ENCODE results near the gene AKNA.

The AKNA gene

DNA sequence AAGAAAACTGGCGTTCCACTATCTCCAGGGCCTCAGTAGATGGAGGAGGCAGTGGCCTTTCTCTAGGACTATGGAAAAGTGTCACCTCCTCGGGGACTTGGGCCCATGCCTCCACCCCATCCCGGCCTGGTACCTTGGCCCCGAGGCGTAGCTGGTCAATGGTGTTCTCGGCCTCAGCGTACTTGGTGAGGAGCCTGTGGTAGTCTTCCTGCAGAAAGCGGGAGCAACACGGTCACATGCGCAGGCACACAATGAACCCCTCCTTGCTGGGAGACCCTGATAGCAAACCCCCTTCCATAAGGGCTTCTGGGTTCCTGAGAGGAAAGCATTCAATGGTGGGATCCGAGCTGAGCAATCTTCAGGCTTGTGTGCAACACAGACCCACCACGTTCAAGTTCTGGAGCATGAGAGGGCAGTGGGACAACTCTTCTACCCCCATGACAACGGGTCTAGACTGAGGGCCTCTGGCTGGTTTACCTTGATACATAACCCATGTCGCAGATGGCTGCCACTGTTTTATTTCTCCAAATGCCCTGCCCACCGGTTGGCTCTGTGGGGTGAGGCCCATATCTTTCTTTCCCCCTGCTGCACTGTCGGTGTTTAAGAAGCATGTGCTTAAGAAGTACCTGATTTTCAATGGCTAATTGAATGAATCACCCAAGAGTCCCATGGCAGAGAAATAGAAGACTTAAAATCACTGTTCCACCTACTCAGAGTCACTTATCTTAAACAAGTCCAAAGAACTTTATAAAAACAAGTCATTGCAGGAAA, 13.6 kb downstream of the AKNA start:
- no peak for DNase-seq

DNA sequence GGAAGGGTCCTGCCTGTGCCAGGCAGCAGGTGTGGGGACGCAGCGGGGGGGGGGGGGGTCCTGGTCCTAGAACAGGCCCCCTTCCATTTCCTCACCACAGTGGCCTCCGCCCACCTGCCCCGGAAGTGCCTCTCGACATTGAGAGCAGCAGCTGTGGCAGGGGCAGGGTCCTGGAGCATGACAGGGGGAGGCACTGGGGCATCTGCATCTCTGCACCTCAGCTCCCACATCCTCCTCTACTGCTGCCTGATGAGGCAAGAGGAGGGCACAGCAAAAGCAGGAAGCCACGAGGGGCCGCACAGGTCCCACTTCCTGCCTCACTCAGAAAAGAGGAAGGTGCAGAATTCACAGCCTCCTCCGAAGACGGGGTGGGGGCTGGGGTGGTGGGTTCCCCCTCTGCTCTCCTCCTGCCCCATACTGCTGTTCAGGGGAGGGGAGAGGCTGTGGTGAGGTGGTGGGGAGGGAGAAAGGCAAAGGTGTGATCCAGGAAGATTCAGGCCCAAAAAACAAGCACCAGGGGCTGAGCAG, 14.8 kb downstream of the AKNA start:
- DNase-seq: peak; percentile 82

DNA sequence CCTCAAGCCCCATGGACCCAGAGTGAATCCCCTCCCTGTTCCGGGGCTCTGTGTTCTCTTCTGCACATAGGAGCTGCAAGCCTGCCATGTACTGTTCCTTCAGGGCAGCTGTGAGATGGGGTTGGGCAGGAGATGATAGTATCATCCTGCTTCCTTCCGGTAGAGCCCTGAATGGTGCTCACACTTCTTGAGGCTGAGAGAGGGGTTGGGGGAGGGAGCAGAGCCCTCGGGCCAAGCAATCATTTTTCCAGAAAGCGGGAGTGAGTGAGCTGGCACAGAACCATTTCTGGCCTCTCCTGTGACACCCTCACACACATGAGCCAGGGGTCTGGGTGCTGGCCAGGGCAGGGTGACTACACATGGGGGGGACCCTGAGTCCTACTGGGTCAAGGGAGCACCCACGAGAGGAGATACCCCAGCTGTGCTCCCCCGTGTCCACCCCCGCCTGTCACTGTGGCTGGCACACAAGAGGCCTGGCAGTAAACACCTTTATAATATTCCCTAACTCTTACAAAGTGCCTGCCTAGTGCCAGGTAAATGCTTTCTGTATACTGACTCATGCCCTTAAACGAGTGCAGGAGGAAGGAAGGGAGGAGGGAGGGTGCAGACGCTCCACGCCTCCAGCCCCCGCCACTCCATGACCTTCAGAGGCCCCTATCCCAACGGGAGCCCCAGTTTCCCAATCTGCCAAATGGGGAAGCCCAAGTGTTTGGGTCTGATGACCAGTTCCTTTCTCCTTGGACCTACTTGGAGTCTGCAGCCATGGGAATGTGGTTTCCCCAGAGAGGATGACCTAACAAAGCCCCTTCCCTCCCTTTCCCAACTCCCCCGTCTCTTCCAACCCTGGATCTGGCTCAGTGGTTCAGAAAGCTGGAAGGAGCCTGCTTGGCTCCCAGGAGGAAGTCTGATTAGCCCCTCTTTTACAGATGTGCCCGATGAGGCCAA, 15.5 kb downstream of the AKNA start:
- no peak for DNase-seq

- no peak for DNase-seq
Measured at GRCh38 chr9:114371343-114371944, 16.3 kb downstream of the AKNA start.

DNA sequence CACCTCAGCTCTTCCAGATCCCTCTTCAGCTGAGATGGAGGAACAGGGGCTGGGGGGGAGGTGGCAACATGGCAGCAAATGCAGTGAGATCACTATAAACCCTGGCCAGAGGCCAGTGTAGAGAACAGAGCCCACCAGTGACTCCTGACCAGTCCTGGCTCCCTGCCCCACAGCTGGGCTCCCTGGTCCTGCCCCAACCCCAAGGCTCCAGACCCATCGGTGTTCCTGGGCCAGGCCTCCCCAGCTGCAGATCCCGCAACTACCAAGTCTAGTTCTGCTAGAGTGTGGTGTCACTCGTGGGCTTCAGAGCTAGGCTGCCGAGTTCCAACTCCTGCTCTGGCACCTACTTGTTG, 16.8 kb downstream of the AKNA start:
- DNase-seq: no peak

- DNase-seq: no peak
Measured at GRCh38 chr9:114370251-114370967, 17.4 kb downstream of the AKNA start.

GRCh38 chr9:114369216-114370130, 18.3 kb downstream of the AKNA start:
- no peak for DNase-seq

- peak; percentile 16 for DNase-seq
Measured at GRCh38 chr9:114367772-114368569, 19.8 kb downstream of the AKNA start.

DNA sequence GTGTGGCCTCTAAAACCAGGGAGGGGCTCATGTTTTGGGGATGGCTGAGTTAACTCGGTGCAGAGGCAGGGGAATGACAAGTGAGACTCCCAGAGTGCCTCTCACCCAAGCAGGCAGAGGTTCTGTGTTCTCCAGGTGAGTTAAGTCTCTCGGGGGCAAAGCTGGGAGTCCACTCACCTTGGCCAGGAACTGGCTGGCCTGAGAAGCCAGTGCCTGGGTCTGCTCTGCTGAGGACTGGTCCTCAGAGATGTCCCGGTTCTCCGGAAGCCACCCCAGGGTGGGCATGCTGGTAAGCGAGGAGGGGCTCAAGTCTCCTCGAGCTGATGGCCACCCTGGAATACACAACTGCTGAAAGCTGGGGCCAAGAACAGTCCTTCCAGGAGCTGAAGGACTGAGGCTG, 20.4 kb downstream of the AKNA start:
- DNase-seq: no peak

DNA sequence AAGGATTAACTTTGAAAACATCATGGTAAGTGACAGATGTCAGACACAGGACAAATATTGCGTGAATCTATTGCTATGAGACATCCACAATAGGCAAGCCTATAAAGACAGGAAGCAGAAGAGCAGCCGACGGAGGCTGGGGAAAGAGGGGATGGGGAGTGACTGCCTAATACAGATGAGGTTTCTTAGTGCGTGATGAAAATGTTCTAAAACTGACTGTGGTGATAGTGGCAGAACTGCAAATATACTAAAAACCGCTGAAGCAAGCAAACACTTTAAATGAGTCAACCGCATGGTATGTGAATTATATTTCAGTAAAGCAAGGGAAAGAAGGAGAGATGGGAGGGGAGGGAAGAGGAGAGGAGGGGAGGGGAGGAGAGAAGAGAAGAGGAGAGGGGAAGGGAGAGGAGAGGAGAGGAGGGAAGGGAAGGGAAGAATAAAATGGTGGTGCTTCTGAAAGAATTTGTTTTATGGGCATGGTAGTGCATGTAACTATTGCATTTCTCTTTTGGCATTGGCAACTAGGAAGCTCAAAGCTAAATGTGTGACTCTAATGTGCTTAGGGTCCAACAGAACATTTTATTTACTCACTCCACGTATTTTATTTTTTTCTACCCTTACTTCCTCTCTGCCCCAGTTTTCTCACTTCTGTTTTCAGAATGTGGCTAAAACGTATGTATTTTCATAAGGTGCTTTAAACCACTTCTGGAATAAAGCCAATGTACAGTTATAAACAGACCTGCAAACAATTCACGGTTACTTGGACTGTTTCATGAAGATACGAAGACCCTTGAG, 21.3 kb downstream of the AKNA start:
- DNase-seq: peak; percentile 22

GRCh38 chr9:114365194-114365593, 22.6 kb downstream of the AKNA start:
- no peak for DNase-seq

- peak; percentile 13 for DNase-seq
Measured at GRCh38 chr9:114364134-114365041, 23.4 kb downstream of the AKNA start.

DNA sequence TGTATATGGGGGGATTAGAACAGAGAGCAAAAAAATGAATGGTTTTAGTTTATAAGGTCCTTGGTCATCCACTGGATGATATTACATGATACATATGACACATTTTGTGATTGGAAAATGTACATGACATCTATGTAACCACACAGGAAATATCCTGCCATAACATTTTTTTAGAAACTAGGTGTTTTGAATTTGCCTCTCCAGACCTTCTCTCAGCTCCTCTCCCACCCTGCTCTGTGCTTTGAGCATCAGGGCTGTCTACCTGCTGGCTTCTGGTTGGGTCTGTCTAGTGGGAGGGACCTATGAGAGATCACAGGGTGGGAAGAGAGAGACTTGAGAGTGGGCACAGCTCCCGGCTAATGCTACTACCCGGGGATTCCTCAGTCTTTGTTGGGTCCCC, 24.4 kb downstream of the AKNA start:
- no peak for DNase-seq

DNA sequence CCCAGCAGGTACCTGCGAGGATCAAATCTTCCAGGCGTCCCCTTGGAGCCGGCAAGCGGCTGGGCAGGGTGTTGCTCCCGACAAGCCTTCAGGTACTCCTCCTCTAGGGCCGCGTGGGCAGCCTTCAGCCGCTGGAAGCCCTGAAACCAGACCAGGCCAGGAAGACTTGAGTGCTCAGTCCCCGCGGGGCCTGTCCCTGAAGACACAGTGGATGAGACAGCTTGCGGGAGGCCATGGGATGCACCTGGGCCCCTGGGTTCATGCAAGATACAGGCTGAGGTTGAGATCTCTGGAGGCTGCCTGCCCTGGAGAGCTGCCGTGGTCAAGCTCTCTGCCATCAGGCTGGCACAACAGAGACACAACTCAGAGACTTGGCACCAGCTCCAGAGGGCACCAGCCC, 25.4 kb downstream of the AKNA start:
- no peak for DNase-seq

DNA sequence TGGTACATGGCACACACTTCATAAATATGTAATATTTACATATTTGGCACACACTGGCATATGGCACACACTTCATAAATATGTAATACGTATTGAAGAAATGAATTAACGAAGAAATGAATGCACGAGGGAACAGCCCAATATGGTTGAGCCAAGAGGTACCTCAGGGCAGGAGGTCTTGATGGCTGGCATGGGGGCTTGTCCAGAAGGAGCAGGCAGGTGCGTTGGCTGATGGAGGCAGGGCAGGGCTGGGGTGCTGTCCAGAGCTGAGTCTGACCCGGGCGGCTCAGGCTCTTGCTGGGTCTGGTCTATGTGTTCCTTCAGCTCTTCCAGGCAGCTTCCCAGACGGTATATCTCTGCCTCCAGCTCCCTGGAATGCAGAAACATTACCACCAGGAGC, 26.2 kb downstream of the AKNA start:
- DNase-seq: no peak

DNA sequence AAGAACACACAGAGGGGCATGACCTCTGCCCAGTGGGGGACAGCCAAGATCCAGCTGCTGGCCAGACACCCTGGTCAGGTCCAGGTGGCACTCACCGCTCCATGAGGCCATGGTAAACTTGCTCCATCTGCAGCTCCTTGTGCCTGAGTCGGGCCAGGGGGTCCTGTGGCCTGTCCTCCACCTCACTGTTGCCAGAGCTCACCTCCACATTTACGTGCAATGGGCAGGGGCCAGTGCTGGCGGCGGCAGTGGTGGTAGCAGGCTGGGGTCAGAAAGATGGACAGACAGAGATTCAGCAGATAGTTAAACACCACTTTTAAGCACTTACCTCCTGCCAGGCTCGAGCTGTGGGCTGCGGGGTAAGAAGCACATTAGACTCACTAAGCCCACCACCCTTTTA, 28.0 kb downstream of the AKNA start:
- DNase-seq: no peak

GRCh38 chr9:114357911-114358328, 29.9 kb downstream of the AKNA start:
- DNase-seq: no peak

DNA sequence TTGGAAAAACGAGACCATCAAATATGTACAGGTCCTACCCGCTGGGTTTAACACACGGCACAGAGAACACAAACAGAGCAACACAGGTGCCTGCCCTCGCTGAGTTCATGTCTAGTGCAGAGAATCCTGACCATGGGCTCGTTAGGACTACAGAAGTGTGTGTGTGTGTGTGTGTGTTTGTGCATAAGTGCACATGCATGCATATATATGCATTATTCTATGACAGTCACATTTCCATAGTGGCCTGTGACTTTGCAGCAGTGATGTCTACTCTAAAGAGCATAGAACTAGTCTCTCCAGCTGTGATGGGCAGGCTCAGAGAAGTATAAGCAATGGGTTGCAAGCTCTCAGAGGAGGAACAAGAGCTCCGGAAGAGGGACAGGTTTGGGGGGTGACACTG, 30.4 kb downstream of the AKNA start:
- no peak for DNase-seq

DNA sequence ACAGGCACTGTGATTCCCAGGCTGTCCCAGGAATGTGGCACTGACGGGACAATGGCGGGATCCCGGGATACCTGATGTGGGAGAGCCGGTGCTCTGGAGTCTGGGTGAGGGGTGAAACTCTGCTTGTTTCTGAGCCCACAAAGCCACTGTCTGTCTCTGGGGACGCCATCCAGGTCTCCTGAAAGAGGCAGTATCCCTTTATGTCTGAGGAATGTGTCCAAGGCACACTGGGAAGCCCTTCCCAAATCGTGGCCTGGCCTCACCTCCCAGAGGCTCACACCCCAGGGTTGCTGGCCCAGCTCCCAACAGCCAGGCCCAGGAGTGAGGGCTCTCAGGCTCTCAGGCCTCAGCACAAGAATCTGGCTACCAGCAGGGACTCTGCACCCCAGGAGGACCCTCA, 31.0 kb downstream of the AKNA start:
- DNase-seq: no peak
